Colonic mucosa (tissue), 4 donors: ENCODE data around the gene KIF17. TPM values are rescaled to one million over a fixed set of nuclear protein-coding genes. Genes with fewer than 3 reads are reported as not detected.

Source experiments
- DNase-seq: peaks from one replicate; pipeline ENCODE4 v3.0.0-alpha.2; 2020
- H3K27ac ChIP-seq: fragments of 200-600 bp; one replicate; pipeline ENCODE4 v1.8.0; 2021
- H3K27me3 ChIP-seq: fragments of 200-600 bp; one replicate; pipeline ENCODE4 v1.8.0; 2021
- H3K36me3 ChIP-seq: fragments of 200-600 bp; one replicate; pipeline ENCODE4 v1.8.0; 2021
- H3K4me1 ChIP-seq: fragments of 200-600 bp; one replicate; pipeline ENCODE4 v1.8.0; 2021; ENCODE audit warnings: mild to moderate bottlenecking
- H3K4me3 ChIP-seq: fragments of 200-600 bp; one replicate; pipeline ENCODE4 v1.8.0; 2021
- H3K9ac ChIP-seq, 2 donors: one replicate each; pipeline ENCODE4 v1.7.0; 2013; ENCODE audit warnings: control low read depth in 2 of 2, low read depth in 2 of 2, low read length in 2 of 2
- H3K9me3 ChIP-seq: fragments of 200-600 bp; one replicate; pipeline ENCODE4 v1.8.0; 2021
- intact Hi-C: fragments of 100-400 bp; cut with DNase I; formaldehyde crosslinking; loops from one replicate; pipeline ENCODE4 v1.14.1; 2022
- total RNA-seq, 2 donors: library from RNA; stranded (reverse); fragmentation: NEBNext Ultra II Directional in 1 of 2; extraction: Animal tissue kit (Norgen Biotek cat#: 25700) in 1 of 2; gene quantifications; one replicate each; pipeline ENCODE4 v1.2.1, GENCODE V29; 2021
- TF ChIP-seq, protein P1 (sequence below): fragments of 200-600 bp; IDR thresholded peaks from one replicate; pipeline ENCODE4 v1.8.0; 2022; ENCODE audit warnings: antibody characterized with exemption, mild to moderate bottlenecking
- donor health status: healthy.
- donor health status: DM: no; HTN: no; CAD: no.
- donor health status: DM: no; HTN: no; CAD: no.

Gene KIF17
- total RNA-seq, 2 donors from 2014 or later, result 0.27 to 1.4 TPM

DNA sequence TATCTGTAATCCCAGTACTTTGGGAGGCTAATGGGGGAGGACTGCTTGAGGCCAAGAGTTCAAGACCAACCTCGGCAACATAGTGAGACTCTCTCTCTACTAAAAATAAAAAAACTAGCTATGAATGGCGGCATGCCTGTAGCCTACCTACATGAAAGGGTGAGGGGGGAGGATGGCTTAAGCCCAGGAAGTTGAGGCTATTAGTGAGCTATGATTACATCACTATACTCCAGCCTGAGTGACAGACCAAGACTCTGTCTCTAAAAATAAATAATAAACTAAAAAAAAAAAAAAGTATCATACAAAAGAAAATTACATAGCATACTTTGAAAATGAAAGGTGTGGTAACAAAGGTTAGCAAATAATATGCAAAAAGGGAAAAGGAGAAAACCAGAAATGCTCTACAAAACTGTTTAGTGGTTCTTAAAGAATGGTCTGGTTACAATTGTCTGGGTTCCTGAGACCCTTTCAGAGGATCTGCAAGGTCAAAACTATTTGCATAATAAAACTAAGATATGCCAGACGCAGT, 33.7 kb upstream of the KIF17 start:
- TF ChIP-seq, protein P1, sequence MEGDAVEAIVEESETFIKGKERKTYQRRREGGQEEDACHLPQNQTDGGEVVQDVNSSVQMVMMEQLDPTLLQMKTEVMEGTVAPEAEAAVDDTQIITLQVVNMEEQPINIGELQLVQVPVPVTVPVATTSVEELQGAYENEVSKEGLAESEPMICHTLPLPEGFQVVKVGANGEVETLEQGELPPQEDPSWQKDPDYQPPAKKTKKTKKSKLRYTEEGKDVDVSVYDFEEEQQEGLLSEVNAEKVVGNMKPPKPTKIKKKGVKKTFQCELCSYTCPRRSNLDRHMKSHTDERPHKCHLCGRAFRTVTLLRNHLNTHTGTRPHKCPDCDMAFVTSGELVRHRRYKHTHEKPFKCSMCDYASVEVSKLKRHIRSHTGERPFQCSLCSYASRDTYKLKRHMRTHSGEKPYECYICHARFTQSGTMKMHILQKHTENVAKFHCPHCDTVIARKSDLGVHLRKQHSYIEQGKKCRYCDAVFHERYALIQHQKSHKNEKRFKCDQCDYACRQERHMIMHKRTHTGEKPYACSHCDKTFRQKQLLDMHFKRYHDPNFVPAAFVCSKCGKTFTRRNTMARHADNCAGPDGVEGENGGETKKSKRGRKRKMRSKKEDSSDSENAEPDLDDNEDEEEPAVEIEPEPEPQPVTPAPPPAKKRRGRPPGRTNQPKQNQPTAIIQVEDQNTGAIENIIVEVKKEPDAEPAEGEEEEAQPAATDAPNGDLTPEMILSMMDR, result no peak
- intact Hi-C loops, result no loop called here

DNA sequence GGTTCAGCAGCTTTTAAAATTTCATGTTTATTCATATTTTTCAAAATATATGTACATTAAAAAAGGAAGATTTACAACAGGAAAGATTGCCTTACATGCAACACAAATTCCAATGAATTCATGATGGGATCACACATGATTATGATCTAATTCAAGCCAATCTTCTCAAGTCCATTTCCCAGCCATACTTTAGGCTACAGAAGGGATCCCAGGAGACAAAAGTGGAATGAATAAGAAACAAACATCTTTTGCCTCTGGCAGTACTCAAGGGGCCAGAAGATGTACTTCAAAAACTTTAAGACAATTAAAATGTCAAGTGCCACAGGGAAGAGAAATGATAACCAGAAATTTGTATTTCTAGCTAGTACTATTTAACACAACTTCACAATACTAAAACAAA, 24.9 kb upstream of the KIF17 start:
- Histone ChIP-seq H3K36me3 (peaks cover 18% of the 10 kb centered on the region), H3K27me3 (no peaks in the 10 kb centered on the region)

More for the DNA sequence above, 33.7 kb upstream of the KIF17 start:
- H3K4me3 ChIP-seq, result no peak overlapping the region
- H3K27me3 ChIP-seq, result no peaks in the 10 kb centered on the region
- peaks cover 16% of the 10 kb centered on the region for H3K36me3 ChIP-seq
- DNase-seq, result no peak
- no peak overlapping the region for H3K9ac ChIP-seq
- no peaks in the 10 kb centered on the region for H3K9me3 ChIP-seq
- no peak overlapping the region for H3K27ac ChIP-seq
- no peaks in the 10 kb centered on the region for H3K4me1 ChIP-seq

DNA sequence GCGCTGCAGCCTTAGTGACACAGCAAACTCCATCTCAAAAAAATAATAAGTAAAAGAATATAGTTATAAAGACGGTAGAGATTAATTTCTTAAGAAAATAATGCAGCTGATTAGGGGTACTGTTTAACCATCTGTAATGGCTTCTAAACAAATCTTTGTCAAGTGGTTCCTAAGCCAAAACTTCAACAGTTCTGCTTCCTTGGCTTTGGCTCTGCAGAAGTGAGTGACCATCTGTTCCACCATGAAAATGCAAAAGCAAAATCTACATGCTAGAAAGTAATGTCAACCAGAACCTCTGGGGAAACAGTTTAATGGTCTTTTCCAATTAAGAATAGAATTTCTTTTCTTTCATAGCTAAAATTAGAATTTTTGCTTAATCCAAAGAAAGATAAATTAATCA, 23.0 kb upstream of the KIF17 start:
- H3K27ac ChIP-seq, result no peak overlapping the region
- no peaks in the 10 kb centered on the region for H3K27me3 ChIP-seq
- no peak overlapping the region for H3K4me3 ChIP-seq
- no peak for DNase-seq
- no peaks in the 10 kb centered on the region for H3K9me3 ChIP-seq
- TF ChIP-seq, protein P1, result no peak
- peaks cover 7% of the 10 kb centered on the region for H3K36me3 ChIP-seq
- no peaks in the 10 kb centered on the region for H3K4me1 ChIP-seq
- intact Hi-C loops, result loop anchor here (5.0 kb wide), 1 partner anchor 37 kb away; no protein-coding TSS in a partner anchor
- H3K9ac ChIP-seq, result no peak overlapping the region

More for the DNA sequence above, 24.9 kb upstream of the KIF17 start:
- TF ChIP-seq, protein P1, result no peak
- Histone ChIP-seq H3K4me3 (no peak overlapping the region), H3K4me1 (no peaks in the 10 kb centered on the region), H3K9ac (no peak overlapping the region), H3K27ac (no peak overlapping the region), H3K9me3 (no peaks in the 10 kb centered on the region)
- no peak for DNase-seq
- intact Hi-C loops, result loop anchor here (5.0 kb wide), 1 partner anchor 35 kb away; no protein-coding TSS in a partner anchor

DNA sequence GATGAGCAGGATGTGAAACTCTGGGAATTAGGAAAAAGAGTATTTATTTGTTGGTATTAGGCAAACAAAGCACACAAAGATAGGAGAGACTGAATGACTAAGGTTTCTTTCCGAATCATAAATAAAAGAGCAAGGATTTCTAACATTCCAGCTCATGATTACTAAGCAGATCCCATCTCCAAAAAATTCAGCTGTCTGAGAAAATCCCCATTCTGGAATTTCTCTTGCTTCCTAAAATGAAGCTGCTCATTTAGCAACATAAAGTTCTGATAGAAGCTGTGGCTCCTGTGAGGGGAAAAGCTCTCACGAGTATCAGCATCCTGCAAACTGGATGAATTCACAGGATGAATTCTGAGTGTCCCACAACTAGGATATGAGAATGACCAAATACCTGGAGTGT, 21.4 kb upstream of the KIF17 start:
- no peak overlapping the region for H3K4me3 ChIP-seq
- intact Hi-C loops, result no loop called here
- TF ChIP-seq, protein P1, result no peak
- H3K36me3 ChIP-seq, result peaks cover 6% of the 10 kb centered on the region
- H3K9me3 ChIP-seq, result no peaks in the 10 kb centered on the region
- no peak overlapping the region for H3K9ac ChIP-seq
- DNase-seq, result no peak
- no peaks in the 10 kb centered on the region for H3K27me3 ChIP-seq
- H3K27ac ChIP-seq, result no peak overlapping the region
- H3K4me1 ChIP-seq, result no peaks in the 10 kb centered on the region

DNA sequence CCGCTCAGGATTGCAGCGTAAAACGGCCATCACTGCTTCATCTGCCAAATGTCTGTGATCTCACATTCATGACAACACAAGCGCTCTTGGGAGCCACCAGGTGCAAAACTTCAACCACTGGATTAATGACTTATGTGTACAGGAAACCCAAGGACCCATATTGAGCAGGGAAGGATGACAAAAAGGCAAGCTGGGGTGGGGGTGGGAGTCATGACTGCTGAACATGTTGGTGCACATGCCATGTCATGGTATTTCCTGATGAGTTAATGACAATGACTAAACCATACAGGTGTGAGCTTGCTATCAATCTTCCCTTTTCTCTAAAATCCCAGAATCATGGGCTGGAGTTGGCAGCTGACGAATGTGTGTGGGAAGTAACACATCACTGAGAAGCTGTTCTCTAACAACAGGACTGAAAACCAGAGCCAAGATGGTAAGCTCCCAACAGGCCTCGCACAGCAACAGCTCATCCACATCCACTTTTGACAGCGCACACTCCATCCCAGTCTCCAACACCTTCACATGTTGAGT, 17.8 kb upstream of the KIF17 start:
- DNase-seq, result no peak
- TF ChIP-seq, protein P1, result no peak
- intact Hi-C loops, result no loop called here
- H3K9ac ChIP-seq, result no peak overlapping the region
- H3K27ac ChIP-seq, result no peak overlapping the region
- H3K27me3 ChIP-seq, result peaks cover 15% of the 10 kb centered on the region
- peaks cover 8% of the 10 kb centered on the region for H3K4me1 ChIP-seq
- no peaks in the 10 kb centered on the region for H3K9me3 ChIP-seq
- H3K36me3 ChIP-seq, result no peaks in the 10 kb centered on the region
- no peak overlapping the region for H3K4me3 ChIP-seq
